CD4-positive, alpha-beta memory T cell (primary cell): Measurements from ENCODE around the gene TFAP2B. TPM values are rescaled to one million over a fixed set of nuclear protein-coding genes. Genes with fewer than 3 reads are reported as not detected.
A peak's percentile ranks its signal among the peaks of the same experiment; 100 is the strongest.

ENCODE experiments used
- CTCF ChIA-PET: fragments of 350-600 bp; sonication (Branson Sonifier 250); formaldehyde crosslinking; loops from one replicate; lab custom pipeline; 2021; ENCODE audit warnings: inconsistent platforms; ENCODE audit not compliant: partially characterized antibody; lab: Charles Lee
- POLR2A ChIA-PET: fragments of 350-600 bp; sonication (Branson Sonifier 250); formaldehyde crosslinking; loops from one replicate; lab custom pipeline; 2021; ENCODE audit not compliant: partially characterized antibody; lab: Charles Lee
- DNase-seq, 5 donors: peaks; one replicate each; pipeline versions ENCODE4 v3.0.0 to v3.0.0-alpha.2; 2020 to 2022; ENCODE audit warnings: mixed read lengths in 1 of 5
- H3K27ac ChIP-seq: one replicate; pipeline ENCODE4 v1.7.0; 2013; ENCODE audit warnings: low read depth, low read length
- H3K27me3 ChIP-seq: 2 replicates; pipeline ENCODE4 v1.7.0; 2013; ENCODE audit warnings: mild to moderate bottlenecking, low read length, moderate library complexity; ENCODE audit not compliant: insufficient read depth
- H3K36me3 ChIP-seq: 2 replicates; pipeline ENCODE4 v1.7.0; 2013; ENCODE audit warnings: mild to moderate bottlenecking, low read length, moderate library complexity; ENCODE audit not compliant: insufficient read depth
- H3K4me1 ChIP-seq: 2 replicates; pipeline ENCODE4 v1.7.0; 2013; ENCODE audit warnings: mild to moderate bottlenecking, low read length, moderate library complexity; ENCODE audit not compliant: insufficient read depth
- H3K4me3 ChIP-seq, 2 donors: one replicate each; pipeline ENCODE4 v1.7.0; 2013; ENCODE audit warnings: low read length in 2 of 2, mild to moderate bottlenecking in 1 of 2
- H3K9me3 ChIP-seq, 2 donors: one replicate each; pipeline ENCODE4 v1.7.0; 2013; ENCODE audit warnings: low read length in 2 of 2, control low read depth in 1 of 2; ENCODE audit not compliant: control insufficient read depth in 1 of 2
- H3K27ac Mint-ChIP-seq, 7 donors: one replicate each; pipeline ENCODE4 v1.8.0; 2020 to 2021; ENCODE audit warnings: mixed read lengths in 7 of 7, mild to moderate bottlenecking in 6 of 7, inconsistent platforms in 3 of 7, moderate library complexity in 3 of 7
- H3K27me3 Mint-ChIP-seq, 2 donors: one replicate each; pipeline ENCODE4 v1.8.0; 2020 to 2021; ENCODE audit warnings: mixed read lengths in 2 of 2
- H3K36me3 Mint-ChIP-seq, 2 donors: one replicate each; pipeline ENCODE4 v1.8.0; 2020 to 2021; ENCODE audit warnings: mixed read lengths in 2 of 2, inconsistent platforms in 1 of 2, mild to moderate bottlenecking in 1 of 2
- H3K4me1 Mint-ChIP-seq, 4 donors: one replicate each; pipeline ENCODE4 v1.8.0; 2020 to 2021; ENCODE audit warnings: mixed read lengths in 4 of 4, mild to moderate bottlenecking in 1 of 4
- H3K4me3 Mint-ChIP-seq, 8 donors: one replicate each; pipeline ENCODE4 v1.8.0; 2020 to 2021; ENCODE audit warnings: mixed read lengths in 8 of 8, mild to moderate bottlenecking in 7 of 8, moderate library complexity in 6 of 8, inconsistent platforms in 3 of 8
- H3K9me3 Mint-ChIP-seq, 8 donors: one replicate each; pipeline ENCODE4 v1.8.0; 2020 to 2021; ENCODE audit warnings: mixed read lengths in 8 of 8, mild to moderate bottlenecking in 5 of 8, inconsistent platforms in 3 of 8, moderate library complexity in 1 of 8
- intact Hi-C: fragments of 100-400 bp; cut with micrococcal nuclease; formaldehyde crosslinking; loops from one replicate; pipeline ENCODE4 v1.15.1; 2023
- polyA plus RNA-seq, 2 donors: library from polyadenylated mRNA; unstranded; fragments of 300-500 nt; fragmentation: Illumina TruSeq; gene quantifications; one replicate each; pipeline ENCODE4 v1.2.3, GENCODE V29; 2021
- total RNA-seq, 2 experiments: library from RNA; stranded (reverse); gene quantifications; one replicate each; pipeline ENCODE4 v1.2.3, GENCODE V29; 2021

TFAP2B gene
- total RNA-seq (not detected), polyA plus RNA-seq (not detected)

DNA sequence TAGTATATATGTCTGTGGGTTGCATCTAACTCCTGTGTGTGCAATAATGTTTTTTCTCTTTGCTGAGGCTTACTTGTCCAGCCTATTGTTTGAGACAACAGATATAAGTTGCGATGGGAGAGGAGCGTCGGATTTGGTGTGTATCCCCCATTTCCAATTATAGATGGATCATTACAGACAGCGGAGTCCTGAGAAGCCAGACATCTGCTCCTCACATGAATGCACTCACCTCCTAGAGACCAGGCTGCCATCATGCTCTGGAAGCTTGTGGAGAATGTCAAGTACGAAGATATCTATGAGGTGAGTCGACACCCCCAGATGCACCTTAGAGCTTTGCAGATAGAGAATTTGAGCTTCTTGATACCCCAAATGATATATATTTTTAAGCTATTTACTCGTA is at the start of gene TFAP2B:
TFAP2B (plus strand) TSS at position 199 of the 400 bp plus-strand sequence; CDS start at position 220, 21 bp downstream.
- H3K27ac Mint-ChIP-seq = no peak within 1 kb of the TSS
- H3K4me3 ChIP-seq = no peak within 1 kb of the TSS
- H3K4me1 ChIP-seq = peaks cover 7% of the 10 kb centered on the region
- H3K36me3 ChIP-seq = no peaks in the 10 kb centered on the region
- DNase-seq = no peak
- peaks cover 43 to 67% of the 10 kb centered on the region in 2 donors for H3K27me3 Mint-ChIP-seq
- H3K9me3 ChIP-seq = no peaks in the 10 kb centered on the region
- no peak within 1 kb of the TSS for H3K27ac ChIP-seq
- intact Hi-C loops = no loop called here
- peaks cover 0 to 18% (median 3%) of the 10 kb centered on the region in 8 donors for H3K9me3 Mint-ChIP-seq
- peaks cover 11 to 29% (median 18%) of the 10 kb centered on the region in 4 donors for H3K4me1 Mint-ChIP-seq
- POLR2A ChIA-PET = no interaction called here
- no peaks in the 10 kb centered on the region for H3K27me3 ChIP-seq
- peak within 1 kb of the TSS in 3 of 8 donors; percentile 36 to 61 (median 55) for H3K4me3 Mint-ChIP-seq
- peaks cover 0 to 4% of the 10 kb centered on the region in 2 donors for H3K36me3 Mint-ChIP-seq
- CTCF ChIA-PET = interaction anchor here (0.7 kb wide), 1 partner anchor 393 kb away, joined by 3 read pairs; no protein-coding TSS in a partner anchor

GRCh38 chr6:50778696-50779095 is 40.0 kb upstream of the TFAP2B start:
- ChIA-PET CTCF (no interaction called here), POLR2A (no interaction called here)
- H3K27me3 Mint-ChIP-seq = no peaks in the 10 kb centered on the region
- Histone ChIP-seq H3K9me3 (no peaks in the 10 kb centered on the region), H3K4me1 (no peaks in the 10 kb centered on the region), H3K27ac (no peak overlapping the region), H3K27me3 (no peaks in the 10 kb centered on the region), H3K36me3 (no peaks in the 10 kb centered on the region), H3K4me3 (no peak overlapping the region)
- H3K36me3 Mint-ChIP-seq = no peaks in the 10 kb centered on the region
- DNase-seq = no peak
- no peak overlapping the region for H3K27ac Mint-ChIP-seq
- no peak overlapping the region for H3K4me3 Mint-ChIP-seq
- intact Hi-C loops = no loop called here
- H3K4me1 Mint-ChIP-seq = no peaks in the 10 kb centered on the region
- peaks cover 0 to 7% (median 1%) of the 10 kb centered on the region in 8 donors for H3K9me3 Mint-ChIP-seq

DNA sequence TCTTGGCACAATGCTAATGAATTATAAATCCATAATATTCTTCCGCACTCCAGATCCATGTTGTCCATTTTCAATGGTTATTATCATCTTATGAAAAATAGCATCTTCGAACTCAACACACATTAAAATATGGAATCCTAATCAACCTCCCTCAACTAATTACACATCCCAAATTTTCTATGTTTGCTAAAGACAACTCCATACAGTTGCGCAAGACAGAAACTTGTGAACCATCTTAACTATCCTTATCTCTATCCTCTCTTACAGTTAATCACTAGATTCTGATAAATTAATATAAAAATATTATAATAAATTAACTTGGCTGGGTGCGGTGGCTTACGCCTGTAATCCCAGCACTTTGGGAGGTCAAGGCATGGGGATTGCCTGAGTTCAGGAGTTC is 38.3 kb upstream of the TFAP2B start:
- ChIA-PET CTCF (no interaction called here), POLR2A (no interaction called here)
- H3K27me3 ChIP-seq = no peaks in the 10 kb centered on the region
- H3K9me3 Mint-ChIP-seq = peaks cover 0 to 9% (median under 1%) of the 10 kb centered on the region in 8 donors
- no peaks in the 10 kb centered on the region for H3K9me3 ChIP-seq
- no peak overlapping the region for H3K27ac ChIP-seq
- no peaks in the 10 kb centered on the region for H3K4me1 Mint-ChIP-seq
- no peak overlapping the region for H3K4me3 Mint-ChIP-seq
- intact Hi-C loops = no loop called here
- no peaks in the 10 kb centered on the region for H3K36me3 ChIP-seq
- H3K27me3 Mint-ChIP-seq = no peaks in the 10 kb centered on the region
- no peaks in the 10 kb centered on the region for H3K4me1 ChIP-seq
- no peak overlapping the region for H3K4me3 ChIP-seq
- H3K27ac Mint-ChIP-seq = no peak overlapping the region
- no peaks in the 10 kb centered on the region for H3K36me3 Mint-ChIP-seq
- DNase-seq = no peak

GRCh38 chr6:50785921-50786320 is 32.8 kb upstream of the TFAP2B start:
- Mint-ChIP-seq H3K27me3 (peaks cover 0 to 1% of the 10 kb centered on the region in 2 donors), H3K4me3 (no peak overlapping the region), H3K4me1 (no peaks in the 10 kb centered on the region), H3K27ac (no peak overlapping the region), H3K9me3 (peaks cover 0 to 10% (median 3%) of the 10 kb centered on the region in 8 donors), H3K36me3 (no peaks in the 10 kb centered on the region)
- no peak overlapping the region for H3K4me3 ChIP-seq
- H3K27me3 ChIP-seq = no peaks in the 10 kb centered on the region
- H3K27ac ChIP-seq = no peak overlapping the region
- no peaks in the 10 kb centered on the region for H3K4me1 ChIP-seq
- no peaks in the 10 kb centered on the region for H3K36me3 ChIP-seq
- ChIA-PET CTCF (no interaction called here), POLR2A (no interaction called here)
- DNase-seq = no peak
- H3K9me3 ChIP-seq = no peaks in the 10 kb centered on the region
- intact Hi-C loops = no loop called here

DNA sequence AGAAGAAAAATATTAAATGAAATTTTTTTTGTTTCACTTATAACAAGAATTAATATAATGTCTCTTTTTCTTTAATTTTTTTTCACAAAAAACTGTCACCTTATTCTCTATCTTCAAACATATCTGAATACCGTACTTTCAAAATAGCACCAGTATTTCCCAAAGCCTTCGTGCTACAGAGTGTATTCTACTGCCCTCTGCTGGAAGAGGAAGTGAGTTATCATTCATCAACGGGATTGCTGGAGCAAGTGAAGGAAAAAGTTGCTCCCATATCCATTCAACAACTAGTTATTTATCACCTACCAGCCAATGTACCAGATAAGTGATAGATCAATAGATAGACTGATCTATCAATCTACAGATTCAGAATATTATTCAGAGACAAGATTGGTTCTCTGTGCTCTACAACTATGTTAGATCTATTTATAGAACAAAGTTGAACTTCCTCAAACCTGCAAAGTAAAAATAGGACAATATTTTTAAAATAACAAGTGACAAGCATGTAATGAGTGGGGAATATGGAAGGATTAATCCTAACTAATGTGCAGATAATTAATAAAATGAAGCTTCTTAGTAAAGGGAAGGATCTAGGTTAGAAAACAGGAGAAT is 26.7 kb upstream of the TFAP2B start:
- DNase-seq = no peak
- H3K27ac Mint-ChIP-seq = no peak overlapping the region

GRCh38 chr6:50792771-50793170 is 25.9 kb upstream of the TFAP2B start:
- no peaks in the 10 kb centered on the region for H3K4me1 ChIP-seq
- no peak overlapping the region for H3K27ac ChIP-seq
- Mint-ChIP-seq H3K9me3 (peaks cover 0 to 6% (median under 1%) of the 10 kb centered on the region in 8 donors), H3K27ac (no peak overlapping the region), H3K27me3 (no peaks in the 10 kb centered on the region), H3K4me1 (peaks cover 0 to 3% (median 0%) of the 10 kb centered on the region in 4 donors), H3K36me3 (no peaks in the 10 kb centered on the region), H3K4me3 (no peak overlapping the region)
- H3K9me3 ChIP-seq = no peaks in the 10 kb centered on the region
- H3K4me3 ChIP-seq = no peak overlapping the region
- intact Hi-C loops = no loop called here
- CTCF ChIA-PET = no interaction called here
- H3K36me3 ChIP-seq = no peaks in the 10 kb centered on the region
- no peaks in the 10 kb centered on the region for H3K27me3 ChIP-seq
- POLR2A ChIA-PET = no interaction called here
- no peak for DNase-seq

More for the DNA sequence above, 26.7 kb upstream of the TFAP2B start:
- intact Hi-C loops = no loop called here
- Histone ChIP-seq H3K27me3 (no peaks in the 10 kb centered on the region), H3K4me1 (no peaks in the 10 kb centered on the region), H3K36me3 (no peaks in the 10 kb centered on the region), H3K9me3 (no peaks in the 10 kb centered on the region), H3K4me3 (no peak overlapping the region), H3K27ac (no peak overlapping the region)
- Mint-ChIP-seq H3K9me3 (peaks cover 0 to 6% (median under 1%) of the 10 kb centered on the region in 8 donors), H3K36me3 (no peaks in the 10 kb centered on the region), H3K27me3 (no peaks in the 10 kb centered on the region), H3K4me3 (no peak overlapping the region), H3K4me1 (peaks cover 0 to 3% (median 0%) of the 10 kb centered on the region in 4 donors)
- ChIA-PET CTCF (no interaction called here), POLR2A (no interaction called here)

DNA sequence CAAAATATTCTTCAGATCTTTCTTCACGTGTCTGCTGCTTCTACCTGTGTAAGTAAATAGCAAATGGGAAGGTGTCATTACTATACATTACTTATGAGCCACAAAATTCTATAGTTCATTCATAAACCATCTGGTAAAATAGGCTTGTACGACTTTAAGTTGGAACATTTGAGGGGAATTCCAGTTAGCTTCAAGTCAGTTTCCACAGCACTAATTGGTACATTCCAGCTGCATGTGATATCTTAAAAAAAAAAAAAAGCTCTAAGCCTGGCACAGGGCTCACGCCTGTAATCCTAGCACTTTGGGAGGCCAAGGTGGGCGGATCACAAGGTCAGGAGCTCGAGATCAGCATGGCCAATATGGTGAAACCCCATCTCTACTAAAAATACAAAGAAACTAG is 23.1 kb upstream of the TFAP2B start:
- ChIA-PET CTCF (interaction anchor here (0.7 kb wide), 1 partner anchor 197 kb away, joined by 3 read pairs; no protein-coding TSS in a partner anchor), POLR2A (no interaction called here)
- no peaks in the 10 kb centered on the region for H3K36me3 ChIP-seq
- no peaks in the 10 kb centered on the region for H3K9me3 ChIP-seq
- peaks cover 0 to 6% (median 0%) of the 10 kb centered on the region in 8 donors for H3K9me3 Mint-ChIP-seq
- peaks cover 0 to 3% (median 0%) of the 10 kb centered on the region in 4 donors for H3K4me1 Mint-ChIP-seq
- no peaks in the 10 kb centered on the region for H3K27me3 ChIP-seq
- H3K4me3 ChIP-seq = no peak overlapping the region
- DNase-seq = no peak
- H3K27me3 Mint-ChIP-seq = no peaks in the 10 kb centered on the region
- no peak overlapping the region for H3K4me3 Mint-ChIP-seq
- H3K4me1 ChIP-seq = no peaks in the 10 kb centered on the region
- intact Hi-C loops = no loop called here
- H3K36me3 Mint-ChIP-seq = no peaks in the 10 kb centered on the region
- H3K27ac ChIP-seq = no peak overlapping the region
- no peak overlapping the region for H3K27ac Mint-ChIP-seq
